Hematopoietic multipotent progenitor cell treated with erythropoietin and hydrocortisone succinate and interleukin-3 and kit ligand, for 6 days (in vitro differentiated cells): ENCODE measurements around the gene ATP1A3.
"Not testable (repeated sequence)": the region's sequence is repeated elsewhere in the genome, so short reads cannot be mapped to it uniquely, and the experiment has no call there.

ENCODE experiments used
- DNase-seq: peaks from one replicate; pipeline ENCODE4 v3.0.0-alpha.2; 2015

ATP1A3 gene

GRCh38 chr19:41993612-41994483, at the start of gene ATP1A3:
TSS of gene ATP1A3 (minus strand) at chr19:41994230. CDS start at chr19:41994076, 154 bp downstream.
- DNase-seq = peak; percentile 73

- DNase-seq = no peak
Observed at GRCh38 chr19:42042455-42043170, 48.6 kb upstream of the ATP1A3 start.

GRCh38 chr19:42040491-42040890, 46.5 kb upstream of the ATP1A3 start:
- not testable (repeated sequence) for DNase-seq

- no peak for DNase-seq
Observed at GRCh38 chr19:42040031-42040430, 46.0 kb upstream of the ATP1A3 start.

GRCh38 chr19:42038666-42039065, 44.6 kb upstream of the ATP1A3 start:
- DNase-seq = no peak

GRCh38 chr19:42037649-42038048, 43.6 kb upstream of the ATP1A3 start:
- no peak for DNase-seq

GRCh38 chr19:42034640-42035391, 40.8 kb upstream of the ATP1A3 start:
- DNase-seq = peak; percentile 83

GRCh38 chr19:42033413-42033812, 39.4 kb upstream of the ATP1A3 start:
- DNase-seq = no peak

- DNase-seq = no peak
Observed at GRCh38 chr19:42032431-42032830, 38.4 kb upstream of the ATP1A3 start.

- no peak for DNase-seq
Observed at GRCh38 chr19:42030645-42031440, 36.8 kb upstream of the ATP1A3 start.

GRCh38 chr19:42028304-42029216, 34.5 kb upstream of the ATP1A3 start:
- peak; percentile 33 for DNase-seq

GRCh38 chr19:42024622-42025111, 30.6 kb upstream of the ATP1A3 start:
- no peak for DNase-seq

GRCh38 chr19:42023943-42024260, 29.9 kb upstream of the ATP1A3 start:
- no peak for DNase-seq

GRCh38 chr19:42023121-42023942, 29.3 kb upstream of the ATP1A3 start:
- peak; percentile 51 for DNase-seq

- DNase-seq = no peak
Observed at GRCh38 chr19:42022616-42023015, 28.6 kb upstream of the ATP1A3 start.

GRCh38 chr19:42021185-42021584, 27.2 kb upstream of the ATP1A3 start:
- no peak for DNase-seq

- DNase-seq = no peak
Observed at GRCh38 chr19:42018503-42019193, 24.6 kb upstream of the ATP1A3 start.

GRCh38 chr19:42017040-42017439, 23.0 kb upstream of the ATP1A3 start:
- no peak for DNase-seq

- DNase-seq = not testable (repeated sequence)
Observed at GRCh38 chr19:42012747-42013146, 18.7 kb upstream of the ATP1A3 start.
